ENCODE measurements around the gene CTNNA3. TPM values are rescaled to one million over a fixed set of nuclear protein-coding genes. Genes with fewer than 3 reads are reported as not detected.

CTNNA3 gene
- total RNA-seq, 1 donor from 2014 or later = 0.30 TPM

- H3K4me3 Mint-ChIP-seq (ENCODE audit: unreplicated experiment) = no peak overlapping the region
- no peaks in the 10 kb centered on the region for H3K36me3 Mint-ChIP-seq (ENCODE audit: unreplicated experiment)
- H3K9me3 Mint-ChIP-seq (ENCODE audit: unreplicated experiment) = no peaks in the 10 kb centered on the region
- H3K27ac Mint-ChIP-seq (ENCODE audit: unreplicated experiment) = no peak overlapping the region
- H3K4me1 Mint-ChIP-seq (ENCODE audit: unreplicated experiment) = no peaks in the 10 kb centered on the region
- H3K27me3 Mint-ChIP-seq (ENCODE audit: unreplicated experiment) = peaks cover 3% of the 10 kb centered on the region
- no peak for DNase-seq (ENCODE audit: extremely low spot score, unreplicated experiment)
- no peak for TF ChIP-seq CTCF (IDR thresholded peaks at IDR 0.05)
Observed at GRCh38 chr10:66273966-66274519, 1422.0 kb downstream of the CTNNA3 start.

GRCh38 chr10:66265398-66265797 lies 1430.6 kb downstream of the CTNNA3 start:
- H3K27ac Mint-ChIP-seq (ENCODE audit: unreplicated experiment) = no peak overlapping the region
- no peaks in the 10 kb centered on the region for H3K36me3 Mint-ChIP-seq (ENCODE audit: unreplicated experiment)
- no peak for TF ChIP-seq CTCF (IDR thresholded peaks at IDR 0.05)
- H3K9me3 Mint-ChIP-seq (ENCODE audit: unreplicated experiment) = no peaks in the 10 kb centered on the region
- H3K27me3 Mint-ChIP-seq (ENCODE audit: unreplicated experiment) = peaks cover 11% of the 10 kb centered on the region
- no peak overlapping the region for H3K4me3 Mint-ChIP-seq (ENCODE audit: unreplicated experiment)
- DNase-seq (ENCODE audit: extremely low spot score, unreplicated experiment) = no peak
- no peaks in the 10 kb centered on the region for H3K4me1 Mint-ChIP-seq (ENCODE audit: unreplicated experiment)

- Mint-ChIP-seq H3K9me3 (ENCODE audit: unreplicated experiment) (peaks cover 7% of the 10 kb centered on the region), H3K27me3 (ENCODE audit: unreplicated experiment) (no peaks in the 10 kb centered on the region), H3K4me1 (ENCODE audit: unreplicated experiment) (no peaks in the 10 kb centered on the region), H3K4me3 (ENCODE audit: unreplicated experiment) (no peak overlapping the region), H3K27ac (ENCODE audit: unreplicated experiment) (no peak overlapping the region), H3K36me3 (ENCODE audit: unreplicated experiment) (no peaks in the 10 kb centered on the region)
- no peak for TF ChIP-seq CTCF (IDR thresholded peaks at IDR 0.05)
- DNase-seq (ENCODE audit: extremely low spot score, unreplicated experiment) = no peak
Observed at GRCh38 chr10:66259836-66260235, 1436.2 kb downstream of the CTNNA3 start.

- no peaks in the 10 kb centered on the region for H3K36me3 Mint-ChIP-seq (ENCODE audit: unreplicated experiment)
- H3K27ac Mint-ChIP-seq (ENCODE audit: unreplicated experiment) = no peak overlapping the region
- H3K27me3 Mint-ChIP-seq (ENCODE audit: unreplicated experiment) = no peaks in the 10 kb centered on the region
- H3K4me3 Mint-ChIP-seq (ENCODE audit: unreplicated experiment) = no peak overlapping the region
- peaks cover 7% of the 10 kb centered on the region for H3K9me3 Mint-ChIP-seq (ENCODE audit: unreplicated experiment)
- no peak for TF ChIP-seq CTCF (IDR thresholded peaks at IDR 0.05)
- H3K4me1 Mint-ChIP-seq (ENCODE audit: unreplicated experiment) = no peaks in the 10 kb centered on the region
- no peak for DNase-seq (ENCODE audit: extremely low spot score, unreplicated experiment)
Observed at GRCh38 chr10:66258693-66259092, 1437.3 kb downstream of the CTNNA3 start.

GRCh38 chr10:66257801-66258200 lies 1438.2 kb downstream of the CTNNA3 start:
- no peak for DNase-seq (ENCODE audit: extremely low spot score, unreplicated experiment)
- Mint-ChIP-seq H3K4me1 (ENCODE audit: unreplicated experiment) (no peaks in the 10 kb centered on the region), H3K27ac (ENCODE audit: unreplicated experiment) (no peak overlapping the region), H3K4me3 (ENCODE audit: unreplicated experiment) (no peak overlapping the region), H3K36me3 (ENCODE audit: unreplicated experiment) (no peaks in the 10 kb centered on the region), H3K9me3 (ENCODE audit: unreplicated experiment) (peaks cover 7% of the 10 kb centered on the region), H3K27me3 (ENCODE audit: unreplicated experiment) (no peaks in the 10 kb centered on the region)
- no peak for TF ChIP-seq CTCF (IDR thresholded peaks at IDR 0.05)
